HFFc6 (cell line): ENCODE measurements around the gene LILRB4. TPM values are rescaled to one million over a fixed set of nuclear protein-coding genes. Genes with fewer than 3 reads are reported as not detected.
"Not testable (repeated sequence)": the region's sequence is repeated elsewhere in the genome, so short reads cannot be mapped to it uniquely, and the experiment has no call there.

Experiments used
- DNase-seq: peaks from one replicate; pipeline ENCODE4 v3.0.0-alpha.2; 2018
- H3K27ac Mint-ChIP-seq: 2 replicates; pipeline ENCODE4 v1.8.0; 2020; ENCODE audit warnings: mild to moderate bottlenecking, mixed read lengths
- H3K27me3 Mint-ChIP-seq: 2 replicates; pipeline ENCODE4 v1.8.0; 2021; ENCODE audit warnings: mild to moderate bottlenecking, moderate library complexity, mixed read lengths; ENCODE audit not compliant: insufficient read depth
- H3K36me3 Mint-ChIP-seq: 2 replicates; pipeline ENCODE4 v1.8.0; 2021; ENCODE audit warnings: low read depth, mixed read lengths
- H3K4me1 Mint-ChIP-seq: 2 replicates; pipeline ENCODE4 v1.8.0; 2020; ENCODE audit warnings: low read depth, mixed read lengths
- H3K4me3 Mint-ChIP-seq: 2 replicates; pipeline ENCODE4 v1.8.0; 2020; ENCODE audit warnings: mild to moderate bottlenecking, moderate library complexity, mixed read lengths
- H3K9me3 Mint-ChIP-seq: 2 replicates; pipeline ENCODE4 v1.8.0; 2020; ENCODE audit warnings: mild to moderate bottlenecking, mixed read lengths
- total RNA-seq, 6 experiments: library from RNA; stranded (reverse); fragmentation: NEBNext Ultra II Directional; extraction: Animal tissue kit (Norgen Biotek cat#: 25700); gene quantifications; 2 replicates in 1 of 6; 3 replicates in 5 of 6; pipeline ENCODE4 v1.2.3, GENCODE V29; 2021
- TF ChIP-seq, protein P1 (sequence below): fragments of 200-600 bp; sonication (generic); IDR thresholded peaks from 2 replicates; pipeline ENCODE4 v1.5.0; 2021; ENCODE audit warnings: antibody characterized with exemption, mild to moderate bottlenecking

The LILRB4 gene
- total RNA-seq, 6 experiments from 2014 or later, result not detected

DNA sequence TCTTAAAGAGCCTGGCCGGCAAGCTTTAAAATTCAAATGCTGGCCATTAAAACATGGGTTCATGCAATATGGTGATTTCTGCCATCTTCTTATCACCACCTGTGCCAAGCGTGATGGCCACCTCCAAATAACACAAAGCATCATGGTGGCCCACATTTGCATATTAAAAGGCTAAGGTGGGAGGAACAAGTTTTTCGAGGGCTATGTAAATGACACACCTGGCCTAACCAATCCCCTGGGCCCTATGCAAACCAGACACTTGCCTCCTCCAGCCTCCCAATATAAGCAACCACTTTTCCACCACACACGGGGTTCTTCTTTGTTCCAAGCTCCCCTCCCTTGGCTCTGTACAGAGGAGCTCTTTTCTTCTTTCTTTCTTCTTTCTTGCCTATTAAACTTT lies 14.4 kb downstream of the LILRB4 start:
- no peaks in the 10 kb centered on the region for H3K36me3 Mint-ChIP-seq
- H3K27me3 Mint-ChIP-seq, result no peaks in the 10 kb centered on the region; the same call in 1 of the 2 replicates
- DNase-seq, result no peak
- no peak overlapping the region for H3K27ac Mint-ChIP-seq
- no peaks in the 10 kb centered on the region for H3K4me1 Mint-ChIP-seq
- no peak overlapping the region for H3K4me3 Mint-ChIP-seq
- H3K9me3 Mint-ChIP-seq, result no peaks in the 10 kb centered on the region
- TF ChIP-seq, protein P1, sequence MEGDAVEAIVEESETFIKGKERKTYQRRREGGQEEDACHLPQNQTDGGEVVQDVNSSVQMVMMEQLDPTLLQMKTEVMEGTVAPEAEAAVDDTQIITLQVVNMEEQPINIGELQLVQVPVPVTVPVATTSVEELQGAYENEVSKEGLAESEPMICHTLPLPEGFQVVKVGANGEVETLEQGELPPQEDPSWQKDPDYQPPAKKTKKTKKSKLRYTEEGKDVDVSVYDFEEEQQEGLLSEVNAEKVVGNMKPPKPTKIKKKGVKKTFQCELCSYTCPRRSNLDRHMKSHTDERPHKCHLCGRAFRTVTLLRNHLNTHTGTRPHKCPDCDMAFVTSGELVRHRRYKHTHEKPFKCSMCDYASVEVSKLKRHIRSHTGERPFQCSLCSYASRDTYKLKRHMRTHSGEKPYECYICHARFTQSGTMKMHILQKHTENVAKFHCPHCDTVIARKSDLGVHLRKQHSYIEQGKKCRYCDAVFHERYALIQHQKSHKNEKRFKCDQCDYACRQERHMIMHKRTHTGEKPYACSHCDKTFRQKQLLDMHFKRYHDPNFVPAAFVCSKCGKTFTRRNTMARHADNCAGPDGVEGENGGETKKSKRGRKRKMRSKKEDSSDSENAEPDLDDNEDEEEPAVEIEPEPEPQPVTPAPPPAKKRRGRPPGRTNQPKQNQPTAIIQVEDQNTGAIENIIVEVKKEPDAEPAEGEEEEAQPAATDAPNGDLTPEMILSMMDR, result no peak

DNA sequence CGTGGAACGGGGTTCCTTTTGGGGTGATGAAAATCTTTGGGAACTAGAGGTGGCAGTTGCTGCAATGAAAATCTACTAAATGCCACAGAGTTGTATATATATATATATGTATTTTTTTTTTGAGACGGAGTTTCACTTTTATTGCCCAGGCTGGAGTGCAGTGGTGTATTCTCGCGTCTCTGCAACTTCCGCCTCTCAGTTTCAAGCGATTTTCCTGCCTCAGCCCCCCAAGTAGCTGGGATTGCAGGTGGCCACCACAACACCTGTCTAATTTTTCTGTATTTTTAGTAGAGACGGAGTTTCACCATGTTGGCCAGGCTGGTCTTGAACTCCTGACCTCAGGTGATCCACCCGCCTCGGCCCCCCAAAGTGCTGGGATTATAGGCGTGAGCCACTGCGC lies 18.8 kb downstream of the LILRB4 start:
- not testable (repeated sequence) for DNase-seq, H3K27me3 Mint-ChIP-seq, H3K4me3 Mint-ChIP-seq, H3K4me1 Mint-ChIP-seq, H3K36me3 Mint-ChIP-seq, H3K27ac Mint-ChIP-seq, H3K9me3 Mint-ChIP-seq

DNA sequence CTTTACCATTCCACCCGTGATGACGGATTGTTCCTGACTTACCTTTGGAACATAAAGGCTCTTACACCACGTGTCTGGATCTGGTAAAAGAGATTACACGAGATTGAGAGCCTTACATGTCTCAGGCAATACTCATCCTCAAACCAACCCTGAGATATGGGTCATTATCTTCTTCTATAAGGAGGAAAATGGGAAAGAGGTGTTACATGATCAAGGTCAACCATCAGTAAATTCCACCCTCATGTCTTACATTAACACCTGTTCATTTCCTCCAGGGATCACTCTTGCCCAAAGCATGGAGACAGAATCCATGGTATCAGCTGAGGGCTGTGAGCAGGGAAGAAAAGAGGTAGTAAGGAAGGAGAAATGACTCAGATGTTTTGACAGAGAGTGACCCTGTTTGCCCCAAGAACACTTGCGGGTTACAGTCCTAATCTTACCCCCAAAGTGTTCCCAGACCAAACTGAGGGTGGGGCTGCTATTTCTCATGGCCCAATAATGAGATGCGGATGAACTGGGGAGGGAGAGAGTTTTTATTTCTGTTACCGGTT lies 19.6 kb downstream of the LILRB4 start:
- Mint-ChIP-seq H3K27me3 (no peaks in the 10 kb centered on the region; the same call in 1 of the 2 replicates), H3K27ac (no peak overlapping the region), H3K9me3 (peaks cover 8% of the 10 kb centered on the region; the same call in 1 of the 2 replicates), H3K4me3 (no peak overlapping the region), H3K4me1 (no peaks in the 10 kb centered on the region), H3K36me3 (no peaks in the 10 kb centered on the region)
- no peak for DNase-seq
- TF ChIP-seq, protein P1, result no peak

DNA sequence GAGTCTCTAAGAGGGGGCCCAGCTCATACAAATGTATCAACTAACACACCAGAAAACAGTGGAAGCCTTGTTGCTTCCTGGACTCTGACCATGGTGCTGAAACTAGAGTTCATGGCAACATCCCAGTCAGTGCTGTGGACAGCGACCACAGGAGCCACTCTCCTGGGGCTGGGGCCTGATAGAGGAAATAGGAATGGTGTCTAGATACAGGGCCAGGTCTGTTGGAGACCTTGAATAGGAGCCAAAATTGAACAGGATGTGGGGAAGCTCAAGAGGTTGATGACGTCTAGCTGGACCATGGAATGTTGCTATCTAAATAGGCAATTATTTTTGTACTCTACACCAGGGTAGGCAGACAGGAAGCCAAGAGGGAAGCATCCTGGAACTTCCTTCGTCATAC lies 21.7 kb downstream of the LILRB4 start:
- no peak overlapping the region for H3K27ac Mint-ChIP-seq
- H3K4me3 Mint-ChIP-seq, result no peak overlapping the region
- TF ChIP-seq, protein P1, result no peak
- no peaks in the 10 kb centered on the region for H3K4me1 Mint-ChIP-seq
- H3K27me3 Mint-ChIP-seq, result no peaks in the 10 kb centered on the region; the same call in 1 of the 2 replicates
- H3K9me3 Mint-ChIP-seq, result peaks cover 8% of the 10 kb centered on the region; the same call in 1 of the 2 replicates
- no peaks in the 10 kb centered on the region for H3K36me3 Mint-ChIP-seq
- DNase-seq, result peak; percentile 13

DNA sequence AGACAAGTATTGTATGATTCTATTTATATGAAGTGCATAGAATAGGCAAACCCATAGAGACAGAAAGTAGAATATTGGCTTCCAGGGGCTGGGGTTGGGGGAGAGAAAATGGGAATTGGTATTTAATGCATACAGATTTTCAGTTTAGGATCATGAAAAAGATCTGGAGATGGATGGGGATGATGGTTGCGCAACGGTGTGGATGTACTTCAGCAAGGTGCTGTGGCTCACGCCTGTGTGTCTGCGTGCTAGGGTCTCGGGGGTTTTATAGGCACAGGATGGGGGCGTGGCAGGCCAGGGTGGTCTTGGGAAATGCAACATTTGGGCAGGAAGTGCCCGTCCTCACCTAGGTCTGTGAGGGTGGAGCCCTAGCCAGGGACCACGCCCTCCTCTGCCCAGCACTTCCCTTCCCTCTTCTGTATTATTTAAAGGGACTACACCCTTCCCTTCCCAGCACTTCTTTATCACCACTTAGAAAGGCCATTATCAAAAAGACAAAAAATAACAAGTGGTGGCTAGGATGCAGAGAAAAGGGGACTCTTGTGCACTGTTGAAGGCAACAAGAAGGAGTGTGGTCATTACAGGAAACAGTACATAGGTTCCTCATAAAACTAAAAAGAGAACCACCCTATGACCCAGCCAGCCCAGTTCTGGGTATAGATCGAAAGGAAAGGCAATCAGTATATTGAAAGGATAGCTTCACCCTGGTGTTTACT lies 29.0 kb downstream of the LILRB4 start:
- H3K27ac Mint-ChIP-seq, result no peak overlapping the region
- H3K27me3 Mint-ChIP-seq, result no peaks in the 10 kb centered on the region; the same call in 1 of the 2 replicates
- H3K9me3 Mint-ChIP-seq, result peaks cover 25% of the 10 kb centered on the region
- TF ChIP-seq, protein P1, result no peak
- H3K4me1 Mint-ChIP-seq, result no peaks in the 10 kb centered on the region
- H3K4me3 Mint-ChIP-seq, result no peak overlapping the region
- H3K36me3 Mint-ChIP-seq, result no peaks in the 10 kb centered on the region
- no peak for DNase-seq

DNA sequence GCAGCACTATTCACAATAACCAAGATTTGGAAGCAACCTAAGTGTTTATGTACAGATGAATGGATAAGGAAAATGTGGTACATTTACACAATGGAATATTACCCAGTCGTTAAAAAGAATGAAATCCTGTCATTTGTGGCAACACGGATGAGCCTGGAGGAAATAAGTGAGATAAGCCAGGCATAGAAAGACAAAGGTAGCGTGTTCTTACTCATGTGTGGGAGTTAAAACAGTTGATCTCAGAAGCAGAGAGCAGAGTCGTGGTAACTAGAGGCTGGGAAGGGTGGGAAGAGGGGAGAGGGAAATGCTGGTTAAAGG lies 29.5 kb downstream of the LILRB4 start:
- H3K27me3 Mint-ChIP-seq, result no peaks in the 10 kb centered on the region; the same call in 1 of the 2 replicates
- H3K27ac Mint-ChIP-seq, result no peak overlapping the region
- DNase-seq, result no peak
- TF ChIP-seq, protein P1, result no peak
- H3K4me1 Mint-ChIP-seq, result no peaks in the 10 kb centered on the region
- no peak overlapping the region for H3K4me3 Mint-ChIP-seq
- H3K9me3 Mint-ChIP-seq, result peaks cover 27% of the 10 kb centered on the region
- no peaks in the 10 kb centered on the region for H3K36me3 Mint-ChIP-seq
